GM12872 (cell line): ENCODE data around the gene ORAI3.
A peak's percentile ranks its signal among the peaks of the same experiment; 100 is the strongest.

Experiments
- TF ChIP-seq, protein P1 (sequence below): IDR thresholded peaks from 3 replicates; pipeline ENCODE4 v1.5.1; 2011; ENCODE audit warnings: low read depth, mild to moderate bottlenecking, low read length, moderate library complexity; ENCODE audit not compliant: insufficient read depth

The ORAI3 gene

DNA sequence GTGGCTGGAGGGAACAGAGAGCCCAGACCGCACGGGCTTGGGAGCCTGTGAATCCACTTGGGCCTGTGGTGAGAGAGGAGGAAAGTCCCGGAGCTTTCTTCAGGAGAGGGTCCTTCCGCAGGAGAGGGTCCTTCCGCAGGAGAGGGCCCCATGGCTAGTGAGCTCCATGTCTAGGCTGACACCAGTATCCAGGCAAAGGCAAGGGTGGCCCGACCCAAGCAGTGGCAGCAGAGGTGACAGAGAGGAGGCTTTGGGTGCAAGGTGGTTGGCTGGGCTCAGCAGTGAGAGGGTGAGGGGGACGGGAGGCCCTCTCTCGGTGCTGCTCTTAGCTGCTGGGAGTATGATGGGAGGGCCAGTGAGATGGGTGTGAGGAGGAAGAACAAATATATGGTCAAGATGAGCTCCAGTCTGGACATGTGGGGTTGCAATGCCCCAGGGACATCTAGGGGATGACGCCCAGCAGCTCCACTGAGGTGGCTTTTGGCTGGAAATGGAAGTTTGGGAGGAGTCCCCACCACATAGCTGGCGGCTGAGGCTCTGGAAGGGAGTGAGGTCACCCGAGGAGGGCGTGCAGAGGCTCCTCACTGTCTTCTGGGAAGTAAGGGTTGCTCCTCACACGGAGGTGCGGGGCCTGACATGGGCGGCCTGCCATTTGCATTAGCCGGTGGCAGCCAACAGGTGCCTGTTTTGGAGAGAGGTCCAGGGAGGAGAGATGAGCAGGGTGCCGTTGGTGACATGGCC is 33.9 kb downstream of the ORAI3 start:
- TF ChIP-seq, protein P1, sequence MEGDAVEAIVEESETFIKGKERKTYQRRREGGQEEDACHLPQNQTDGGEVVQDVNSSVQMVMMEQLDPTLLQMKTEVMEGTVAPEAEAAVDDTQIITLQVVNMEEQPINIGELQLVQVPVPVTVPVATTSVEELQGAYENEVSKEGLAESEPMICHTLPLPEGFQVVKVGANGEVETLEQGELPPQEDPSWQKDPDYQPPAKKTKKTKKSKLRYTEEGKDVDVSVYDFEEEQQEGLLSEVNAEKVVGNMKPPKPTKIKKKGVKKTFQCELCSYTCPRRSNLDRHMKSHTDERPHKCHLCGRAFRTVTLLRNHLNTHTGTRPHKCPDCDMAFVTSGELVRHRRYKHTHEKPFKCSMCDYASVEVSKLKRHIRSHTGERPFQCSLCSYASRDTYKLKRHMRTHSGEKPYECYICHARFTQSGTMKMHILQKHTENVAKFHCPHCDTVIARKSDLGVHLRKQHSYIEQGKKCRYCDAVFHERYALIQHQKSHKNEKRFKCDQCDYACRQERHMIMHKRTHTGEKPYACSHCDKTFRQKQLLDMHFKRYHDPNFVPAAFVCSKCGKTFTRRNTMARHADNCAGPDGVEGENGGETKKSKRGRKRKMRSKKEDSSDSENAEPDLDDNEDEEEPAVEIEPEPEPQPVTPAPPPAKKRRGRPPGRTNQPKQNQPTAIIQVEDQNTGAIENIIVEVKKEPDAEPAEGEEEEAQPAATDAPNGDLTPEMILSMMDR = no peak

DNA sequence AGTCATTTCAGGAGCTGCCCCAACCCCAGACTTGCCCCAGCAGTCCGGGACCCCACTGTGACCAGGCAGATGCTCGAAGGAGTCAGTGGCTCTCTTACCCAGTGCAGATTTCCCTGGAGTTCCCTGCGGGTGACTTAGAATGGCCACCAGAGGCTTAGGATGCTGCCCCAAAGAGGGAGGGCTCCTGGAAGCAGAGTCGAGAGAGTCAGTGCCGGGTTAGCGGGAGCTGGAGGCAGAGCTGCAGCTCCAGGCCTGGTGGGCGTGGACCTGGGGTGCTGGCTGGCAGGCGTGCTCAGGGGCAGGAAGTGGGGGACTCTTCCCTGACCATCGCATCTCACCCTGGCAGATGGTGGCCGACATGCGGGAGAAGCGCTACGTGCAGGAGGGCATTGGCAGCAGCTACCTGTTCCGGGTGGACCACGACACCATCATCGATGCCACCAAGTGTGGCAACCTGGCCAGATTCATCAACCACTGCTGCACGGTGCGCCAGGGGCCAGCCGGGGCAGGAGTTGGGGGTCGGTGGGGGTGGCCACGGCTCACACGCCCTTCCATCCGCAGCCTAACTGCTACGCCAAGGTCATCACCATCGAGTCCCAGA is 34.5 kb downstream of the ORAI3 start:
- TF ChIP-seq, protein P1 = no peak

DNA sequence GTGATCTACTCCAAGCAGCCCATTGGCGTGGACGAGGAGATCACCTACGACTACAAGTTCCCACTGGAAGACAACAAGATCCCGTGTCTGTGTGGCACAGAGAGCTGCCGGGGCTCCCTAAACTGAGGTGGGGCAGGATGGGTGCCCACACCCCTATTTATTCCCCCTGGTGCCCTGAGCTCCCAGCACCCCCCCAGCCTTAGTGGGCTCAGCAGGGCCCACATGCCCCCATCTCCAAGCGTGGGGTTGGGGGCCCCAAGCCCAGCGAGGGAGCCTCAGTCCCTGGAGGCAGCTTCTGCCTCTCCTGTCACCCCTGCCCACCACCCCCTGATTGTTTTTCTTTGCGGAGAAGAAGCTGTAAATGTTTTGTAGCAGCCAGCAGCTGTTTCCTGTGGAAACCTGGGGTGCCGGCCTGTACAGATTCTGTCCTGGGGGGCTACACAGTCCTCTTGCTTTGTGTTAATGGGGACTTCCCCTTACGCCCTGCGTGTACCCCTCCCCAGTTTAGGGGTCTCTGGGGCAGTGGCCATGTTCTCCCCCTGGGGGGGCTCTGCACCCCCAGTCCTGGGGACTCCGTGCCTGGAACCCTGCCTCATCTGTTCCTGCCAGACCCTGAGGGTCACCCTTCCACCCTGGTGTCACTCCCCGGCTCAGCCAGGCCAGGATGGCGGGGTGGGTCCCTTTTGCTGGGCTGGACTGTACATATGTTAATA is 35.2 kb downstream of the ORAI3 start:
- TF ChIP-seq, protein P1 = no peak

DNA sequence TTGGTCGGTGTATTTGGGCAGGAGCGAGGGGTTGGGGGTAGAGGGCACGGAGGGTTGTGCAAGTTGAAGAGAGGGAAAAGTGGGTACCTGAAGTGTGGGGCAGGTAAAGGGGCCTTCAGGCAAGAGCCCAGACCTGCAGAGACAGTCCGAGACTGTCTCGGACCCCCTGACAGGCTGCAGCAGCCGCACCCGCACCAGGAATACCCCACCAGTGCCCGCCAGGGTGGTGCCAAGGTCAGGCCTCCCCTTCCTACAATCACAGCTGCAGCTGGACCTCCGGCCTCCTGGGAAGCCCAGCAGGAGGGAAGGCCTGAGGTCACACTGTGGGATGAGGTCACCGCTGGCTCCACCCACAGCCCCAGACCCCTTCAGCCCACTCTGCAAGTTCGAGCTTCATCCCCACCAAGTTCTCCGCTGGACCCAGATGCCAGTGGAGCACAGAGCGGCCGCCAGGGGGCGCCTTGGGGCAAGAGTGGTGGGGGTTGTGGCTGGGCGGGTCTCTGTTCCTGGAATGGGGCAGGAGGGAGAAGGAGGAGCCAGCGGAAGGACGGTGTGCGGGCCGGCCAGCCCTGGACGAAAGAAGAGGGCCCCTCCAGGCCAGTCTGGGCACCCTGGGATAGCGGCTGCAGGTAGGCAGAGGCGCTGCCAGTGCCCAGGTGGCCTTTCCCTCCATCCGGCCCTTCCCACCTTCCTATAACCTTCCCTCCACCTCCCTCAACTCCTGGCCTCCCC is 36.0 kb downstream of the ORAI3 start, which contains the start of gene HSD3B7:
Gene HSD3B7 (plus strand): TSS at position 539 of the 732 bp plus-strand sequence. CDS start 452 bp downstream, outside the sequence.
- TF ChIP-seq, protein P1 = peak; percentile 87

DNA sequence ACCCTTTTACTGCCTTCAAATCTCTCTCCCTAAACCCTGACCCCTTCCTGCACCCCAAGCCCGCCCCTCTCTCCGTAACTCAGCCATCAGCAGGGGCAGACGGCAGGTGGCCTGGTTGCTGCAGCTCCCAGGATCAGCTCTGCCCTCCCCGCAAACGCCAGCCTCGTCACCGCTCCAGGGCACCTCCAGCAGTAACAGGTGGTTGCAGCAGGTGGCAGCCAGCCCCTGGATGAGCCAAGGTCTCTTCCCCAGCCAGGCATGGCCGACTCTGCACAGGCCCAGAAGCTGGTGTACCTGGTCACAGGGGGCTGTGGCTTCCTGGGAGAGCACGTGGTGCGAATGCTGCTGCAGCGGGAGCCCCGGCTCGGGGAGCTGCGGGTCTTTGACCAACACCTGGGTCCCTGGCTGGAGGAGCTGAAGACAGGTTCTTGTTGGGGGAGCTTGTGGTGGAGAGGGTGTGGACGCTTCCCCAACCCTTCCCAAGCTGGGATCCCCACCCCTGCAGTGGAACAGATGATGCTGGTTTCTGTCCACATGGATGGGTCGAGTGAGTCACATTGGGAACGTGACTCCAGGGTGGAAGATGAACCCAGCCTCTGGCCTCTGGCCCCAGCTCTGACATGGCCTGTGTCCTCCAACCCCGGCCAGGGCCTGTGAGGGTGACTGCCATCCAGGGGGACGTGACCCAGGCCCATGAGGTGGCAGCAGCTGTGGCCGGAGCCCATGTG is 36.7 kb downstream of the ORAI3 start:
- TF ChIP-seq, protein P1 = no peak

DNA sequence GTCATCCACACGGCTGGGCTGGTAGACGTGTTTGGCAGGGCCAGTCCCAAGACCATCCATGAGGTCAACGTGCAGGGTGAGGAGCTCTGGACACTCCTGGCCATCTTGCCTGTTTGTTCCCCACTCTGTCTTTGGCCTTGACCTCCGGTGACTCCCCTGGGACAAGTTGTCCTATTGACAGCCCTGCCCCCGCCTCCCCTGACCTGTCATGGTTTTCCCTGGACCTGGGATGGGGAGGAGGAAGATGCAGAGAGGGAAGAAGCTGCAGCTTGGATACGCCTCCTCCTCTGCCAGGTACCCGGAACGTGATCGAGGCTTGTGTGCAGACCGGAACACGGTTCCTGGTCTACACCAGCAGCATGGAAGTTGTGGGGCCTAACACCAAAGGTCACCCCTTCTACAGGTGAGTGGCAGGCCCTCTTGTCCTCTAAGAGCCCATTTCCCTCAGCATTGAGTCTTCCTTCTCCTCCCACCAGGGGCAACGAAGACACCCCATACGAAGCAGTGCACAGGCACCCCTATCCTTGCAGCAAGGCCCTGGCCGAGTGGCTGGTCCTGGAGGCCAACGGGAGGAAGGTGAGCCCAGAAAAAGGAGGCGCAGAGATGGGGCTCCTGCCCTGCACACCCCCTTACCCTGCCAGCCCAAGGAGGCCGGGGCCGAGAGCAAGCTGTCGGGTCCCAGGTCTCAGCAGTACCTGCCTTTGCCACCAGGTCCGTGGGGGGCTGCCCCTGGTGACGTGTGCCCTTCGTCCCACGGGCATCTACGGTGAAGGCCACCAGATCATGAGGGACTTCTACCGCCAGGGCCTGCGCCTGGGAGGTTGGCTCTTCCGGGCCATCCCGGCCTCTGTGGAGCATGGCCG is 37.5 kb downstream of the ORAI3 start:
- TF ChIP-seq, protein P1 = no peak
